ENCODE data around the gene ALDH3B1.

- TF ChIP-seq HIVEP1 (CRISPR knock-in tag; IDR thresholded peaks at IDR 0.05) (no peak), GABPB2 (CRISPR knock-in tag; conservative IDR thresholded peaks at IDR 0.05) (no peak), POLR2AphosphoS5 (IDR thresholded peaks at IDR 0.05; ENCODE audit: control insufficient read depth, insufficient read depth, low read depth, low read length) (no peak), TAF1 (IDR thresholded peaks at IDR 0.05; ENCODE audit: control insufficient read depth, extremely low read depth, insufficient read depth, low read length, severe bottlenecking) (no peak), ZNF639 (CRISPR knock-in tag; conservative IDR thresholded peaks at IDR 0.05 in 1 of 2, IDR thresholded peaks at IDR 0.05 in 1 of 2) (no peak), EGR1 (conservative IDR thresholded peaks at IDR 0.05) (no peak), ZZZ3 (IDR thresholded peaks at IDR 0.05) (no peak)
- TF ChIP-seq, protein P1, sequence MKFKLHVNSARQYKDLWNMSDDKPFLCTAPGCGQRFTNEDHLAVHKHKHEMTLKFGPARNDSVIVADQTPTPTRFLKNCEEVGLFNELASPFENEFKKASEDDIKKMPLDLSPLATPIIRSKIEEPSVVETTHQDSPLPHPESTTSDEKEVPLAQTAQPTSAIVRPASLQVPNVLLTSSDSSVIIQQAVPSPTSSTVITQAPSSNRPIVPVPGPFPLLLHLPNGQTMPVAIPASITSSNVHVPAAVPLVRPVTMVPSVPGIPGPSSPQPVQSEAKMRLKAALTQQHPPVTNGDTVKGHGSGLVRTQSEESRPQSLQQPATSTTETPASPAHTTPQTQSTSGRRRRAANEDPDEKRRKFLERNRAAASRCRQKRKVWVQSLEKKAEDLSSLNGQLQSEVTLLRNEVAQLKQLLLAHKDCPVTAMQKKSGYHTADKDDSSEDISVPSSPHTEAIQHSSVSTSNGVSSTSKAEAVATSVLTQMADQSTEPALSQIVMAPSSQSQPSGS (CRISPR knock-in tag; IDR thresholded peaks at IDR 0.05), result no peak
These were observed 7.0 kb downstream of the ALDH3B1 start for GRCh38 chr11:68016904-68017817.

Data from K562 (cell line).